GM03348 (cell line): ENCODE data around the gene RNF208.

Experiments used
- DNase-seq: peaks from one replicate; pipeline ENCODE4 v3.0.0; 2012; ENCODE audit warnings: low spot score

RNF208 gene

GRCh38 chr9:137175345-137175961 is 46.6 kb downstream of the RNF208 start:
- DNase-seq, result no peak

GRCh38 chr9:137174722-137175293 is 47.2 kb downstream of the RNF208 start:
- DNase-seq, result no peak

- DNase-seq, result no peak
Observed at GRCh38 chr9:137173796-137174664, 48.0 kb downstream of the RNF208 start.

- no peak for DNase-seq
Observed at GRCh38 chr9:137172901-137173795, 48.9 kb downstream of the RNF208 start.

- DNase-seq, result no peak
Observed at GRCh38 chr9:137171149-137171900, 50.7 kb downstream of the RNF208 start.

GRCh38 chr9:137170486-137171148 is 51.4 kb downstream of the RNF208 start:
- no peak for DNase-seq
